Measurements from ENCODE around the gene FAM180A. TPM values are rescaled to one million over a fixed set of nuclear protein-coding genes. Genes with fewer than 3 reads are reported as not detected.

The FAM180A gene
- total RNA-seq (not detected in 2 replicates), polyA plus RNA-seq (not detected in 2 replicates)

GRCh38 chr7:135748770-135749169 is at the start of gene FAM180A:
TSS of gene FAM180A (minus strand) at chr7:135748813. CDS start at chr7:135748580, 233 bp downstream.
- peaks cover 2% of the 10 kb centered on the region for H3K4me1 ChIP-seq (ENCODE audit: low read depth)
- TF ChIP-seq CTCF (IDR thresholded peaks at IDR 0.05; ENCODE audit: low read depth, low read length): no peak
- H3K9me3 ChIP-seq (ENCODE audit: low read depth): no peaks in the 10 kb centered on the region
- H3K36me3 ChIP-seq: no peaks in the 10 kb centered on the region
- peak in 1 of 2 donors; percentile 91 for DNase-seq (ENCODE audit: low read depth in 1 of 2, low spot score in 1 of 2)
- no peak within 1 kb of the TSS for H3K27ac ChIP-seq
- H3K4me3 ChIP-seq: no peak within 1 kb of the TSS
- no peaks in the 10 kb centered on the region for H3K27me3 ChIP-seq

GRCh38 chr7:135798095-135798494 is 49.5 kb upstream of the FAM180A start:
- peaks cover 19% of the 10 kb centered on the region for H3K4me1 ChIP-seq (ENCODE audit: low read depth)
- TF ChIP-seq CTCF (IDR thresholded peaks at IDR 0.05; ENCODE audit: low read depth, low read length): no peak
- H3K27me3 ChIP-seq: no peaks in the 10 kb centered on the region
- H3K36me3 ChIP-seq: no peaks in the 10 kb centered on the region
- DNase-seq (ENCODE audit: low read depth in 1 of 2, low spot score in 1 of 2): no peak
- H3K4me3 ChIP-seq: no peak overlapping the region
- H3K27ac ChIP-seq: no peak overlapping the region
- no peaks in the 10 kb centered on the region for H3K9me3 ChIP-seq (ENCODE audit: low read depth)

GRCh38 chr7:135795846-135796570 is 47.4 kb upstream of the FAM180A start:
- H3K27ac ChIP-seq: no peak overlapping the region
- no peaks in the 10 kb centered on the region for H3K27me3 ChIP-seq
- TF ChIP-seq CTCF (IDR thresholded peaks at IDR 0.05; ENCODE audit: low read depth, low read length): no peak
- H3K4me3 ChIP-seq: no peak overlapping the region
- no peaks in the 10 kb centered on the region for H3K9me3 ChIP-seq (ENCODE audit: low read depth)
- no peaks in the 10 kb centered on the region for H3K36me3 ChIP-seq
- peaks cover 11% of the 10 kb centered on the region for H3K4me1 ChIP-seq (ENCODE audit: low read depth)
- DNase-seq (ENCODE audit: low read depth in 1 of 2, low spot score in 1 of 2): no peak

GRCh38 chr7:135793841-135794240 is 45.2 kb upstream of the FAM180A start:
- no peak for TF ChIP-seq CTCF (IDR thresholded peaks at IDR 0.05; ENCODE audit: low read depth, low read length)
- Histone ChIP-seq H3K9me3 (ENCODE audit: low read depth) (no peaks in the 10 kb centered on the region), H3K36me3 (no peaks in the 10 kb centered on the region), H3K27ac (no peak overlapping the region), H3K4me3 (no peak overlapping the region), H3K4me1 (ENCODE audit: low read depth) (no peaks in the 10 kb centered on the region), H3K27me3 (no peaks in the 10 kb centered on the region)
- no peak for DNase-seq (ENCODE audit: low read depth in 1 of 2, low spot score in 1 of 2)

- no peak for DNase-seq (ENCODE audit: low read depth in 1 of 2, low spot score in 1 of 2)
- H3K27ac ChIP-seq: no peak overlapping the region
- no peaks in the 10 kb centered on the region for H3K27me3 ChIP-seq
- TF ChIP-seq CTCF (IDR thresholded peaks at IDR 0.05; ENCODE audit: low read depth, low read length): no peak
- H3K36me3 ChIP-seq: no peaks in the 10 kb centered on the region
- no peak overlapping the region for H3K4me3 ChIP-seq
- no peaks in the 10 kb centered on the region for H3K9me3 ChIP-seq (ENCODE audit: low read depth)
- no peaks in the 10 kb centered on the region for H3K4me1 ChIP-seq (ENCODE audit: low read depth)
Measured at GRCh38 chr7:135792866-135793265, 44.3 kb upstream of the FAM180A start.
